ENCODE measurements around the gene UBE2O.
A peak's percentile ranks its signal among the peaks of the same experiment; 100 is the strongest.

UBE2O gene

GRCh38 chr17:76379646-76380376 lies 73.1 kb downstream of the UBE2O start:
- H3K4me3 ChIP-seq (ENCODE audit: low read length), result no peak overlapping the region
- no peak for TF ChIP-seq CTCF (conservative IDR thresholded peaks at IDR 0.05; ENCODE audit: low read depth, low read length)
- DNase-seq (ENCODE audit: low read depth), result no peak

DNA sequence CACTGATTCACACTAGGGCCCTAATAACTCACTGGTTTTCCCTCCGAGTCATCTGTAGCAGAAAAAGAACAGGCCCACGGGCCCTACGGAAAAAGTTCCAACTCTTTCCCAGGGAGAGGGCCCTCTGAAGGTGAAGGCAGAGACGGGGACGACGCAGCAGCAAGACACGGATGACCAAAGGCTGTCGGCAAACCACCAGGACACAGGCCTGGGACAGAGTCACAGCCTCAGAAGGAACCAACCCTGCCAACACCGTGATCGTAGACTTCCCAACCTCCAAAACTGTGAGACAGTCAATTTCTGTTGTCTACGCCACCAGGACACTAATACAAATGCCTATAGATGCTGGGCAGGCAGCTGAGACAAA lies 73.7 kb downstream of the UBE2O start:
- no peak for TF ChIP-seq CTCF (conservative IDR thresholded peaks at IDR 0.05; ENCODE audit: low read depth, low read length)

DNA sequence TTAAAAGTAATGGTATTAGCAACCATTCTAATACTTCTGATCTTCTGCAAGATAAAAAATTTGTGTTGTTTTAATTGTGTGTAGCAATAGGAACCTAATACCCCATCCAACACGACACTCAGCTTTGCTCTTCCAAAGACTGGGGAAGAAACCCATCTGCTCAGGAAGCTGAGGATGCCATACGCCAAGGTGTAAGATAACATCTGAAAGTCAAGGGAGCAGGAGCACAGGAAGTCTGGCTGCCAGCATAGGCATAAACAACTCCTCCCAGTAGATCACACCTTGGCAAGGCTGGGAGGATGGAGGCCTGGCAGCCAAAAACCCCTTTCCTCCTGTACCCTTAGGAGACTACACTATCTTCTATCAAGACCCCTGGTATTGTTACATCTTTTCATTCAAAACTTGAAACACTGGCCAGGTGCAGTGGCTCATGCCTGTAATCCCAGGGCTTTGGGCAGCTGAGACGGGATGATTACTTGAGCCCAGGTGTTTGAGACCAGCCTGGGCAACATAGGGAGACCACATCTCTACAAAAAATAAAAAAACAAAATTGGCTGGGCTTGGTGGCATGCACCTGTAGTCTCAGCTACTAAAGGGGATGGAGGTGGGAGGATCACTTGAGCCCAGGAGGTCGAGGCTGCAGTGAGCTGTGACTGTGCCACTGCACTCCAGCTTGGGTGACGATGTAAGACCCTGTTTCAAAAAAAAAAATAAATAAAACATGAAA lies 74.2 kb downstream of the UBE2O start:
- no peak for TF ChIP-seq CTCF (conservative IDR thresholded peaks at IDR 0.05; ENCODE audit: low read depth, low read length)
- no peak overlapping the region for H3K4me3 ChIP-seq (ENCODE audit: low read length)
- DNase-seq (ENCODE audit: low read depth), result no peak

More for the DNA sequence above, 73.7 kb downstream of the UBE2O start:
- no peak overlapping the region for H3K4me3 ChIP-seq (ENCODE audit: low read length)
- no peak for DNase-seq (ENCODE audit: low read depth)

DNA sequence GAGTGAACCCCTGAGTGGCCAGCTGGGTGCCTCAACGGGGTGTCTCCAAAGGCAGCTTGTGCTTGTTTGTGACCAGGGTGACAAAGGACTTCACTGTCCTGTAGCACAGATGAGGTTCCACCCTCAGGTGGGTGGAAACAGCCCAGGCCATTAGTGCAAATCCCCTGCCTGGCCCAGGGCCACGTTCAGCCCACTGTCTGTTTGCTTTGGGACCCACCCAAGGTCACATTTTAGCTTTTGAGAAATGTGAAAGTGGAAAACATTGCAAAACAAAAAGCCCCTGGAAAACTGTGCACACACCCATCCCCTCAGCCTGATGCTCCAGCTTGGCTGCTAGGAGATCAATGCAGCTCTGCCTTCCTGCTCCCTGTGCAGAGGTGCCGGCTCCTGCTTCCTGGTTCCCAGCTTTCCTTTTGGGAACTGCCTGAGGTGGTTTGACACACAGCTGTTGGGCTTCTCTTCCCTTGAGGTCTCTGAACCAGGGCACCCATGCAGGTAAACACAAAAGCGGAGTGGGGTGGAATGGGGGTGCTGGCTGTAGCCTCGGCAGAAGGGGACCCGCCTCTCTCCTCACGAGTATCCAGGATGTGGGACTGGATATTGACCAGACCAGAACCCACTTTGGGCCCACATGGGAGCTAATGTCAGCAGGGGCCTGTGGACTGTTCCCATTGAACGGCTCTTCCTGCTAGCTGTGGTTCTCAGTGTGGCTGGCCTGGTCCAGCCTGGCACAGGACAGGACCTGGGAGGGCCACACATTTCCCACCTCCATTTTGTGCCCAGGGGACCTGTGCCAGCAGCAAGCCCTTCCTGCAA lies 76.4 kb downstream of the UBE2O start:
- DNase-seq (ENCODE audit: low read depth), result no peak
- no peak for TF ChIP-seq CTCF (conservative IDR thresholded peaks at IDR 0.05; ENCODE audit: low read depth, low read length)
- no peak overlapping the region for H3K4me3 ChIP-seq (ENCODE audit: low read length)

DNA sequence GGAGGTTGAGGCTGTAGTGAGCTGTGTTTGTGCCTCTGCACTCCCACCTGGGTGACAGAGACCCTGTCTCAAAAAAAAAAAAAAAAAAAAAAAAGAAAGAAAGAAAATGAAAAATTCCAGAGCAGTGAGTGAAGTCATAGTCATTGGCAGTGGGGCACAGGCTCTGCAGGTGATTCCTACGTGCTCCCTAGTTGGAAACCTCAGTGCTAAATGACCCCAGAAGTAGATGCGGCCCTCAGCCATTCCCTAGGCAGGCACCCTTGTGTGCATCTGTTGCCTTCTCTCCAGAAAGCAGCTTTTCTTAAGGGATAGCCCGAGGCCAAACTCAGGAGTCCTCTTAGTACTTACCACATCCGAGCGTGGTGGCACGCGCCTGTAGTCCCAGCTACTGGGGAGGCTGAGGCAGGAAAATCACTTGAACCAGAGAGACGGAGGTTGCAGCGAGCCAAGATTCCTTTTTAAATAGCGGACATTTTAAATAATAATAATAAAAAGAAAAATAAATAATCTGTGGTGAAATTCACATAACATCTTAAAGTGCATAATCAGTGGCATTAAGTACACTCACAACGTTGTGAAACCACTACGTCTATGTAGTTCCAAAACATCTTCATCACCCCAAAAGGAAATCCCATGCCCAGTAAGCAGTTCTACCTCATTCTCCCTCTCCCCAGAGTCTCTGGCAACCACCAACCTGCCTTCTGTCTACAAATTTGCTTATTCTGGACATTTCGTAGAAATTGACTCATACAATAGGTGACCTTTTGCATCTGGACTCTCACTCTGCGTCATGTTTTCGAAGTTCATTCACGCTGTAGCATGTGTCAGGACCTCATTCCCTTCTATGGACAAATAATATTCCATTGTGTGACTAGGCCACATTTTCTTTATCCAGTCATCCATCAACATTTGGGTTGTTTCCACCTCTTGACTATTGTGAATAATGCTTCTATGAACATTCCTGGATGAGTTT lies 81.0 kb downstream of the UBE2O start:
- no peak for TF ChIP-seq CTCF (conservative IDR thresholded peaks at IDR 0.05; ENCODE audit: low read depth, low read length)
- no peak for DNase-seq (ENCODE audit: low read depth)
- H3K4me3 ChIP-seq (ENCODE audit: low read length), result no peak overlapping the region

GRCh38 chr17:76370261-76370993 lies 82.5 kb downstream of the UBE2O start:
- H3K4me3 ChIP-seq (ENCODE audit: low read length), result no peak overlapping the region
- peak; percentile 56 for TF ChIP-seq CTCF (conservative IDR thresholded peaks at IDR 0.05; ENCODE audit: low read depth, low read length)
- no peak for DNase-seq (ENCODE audit: low read depth)
